Activated T-helper 17 cell treated with anti-CD3 and anti-CD28 coated beads, Interleukin-2, amount 50 U/mL, for 72 hours (primary cell): ENCODE results near the gene ABHD8. TPM values are rescaled to one million over a fixed set of nuclear protein-coding genes. Genes with fewer than 3 reads are reported as not detected.
"Not testable (repeated sequence)": the region's sequence is repeated elsewhere in the genome, so short reads cannot be mapped to it uniquely, and the experiment has no call there.

Source experiments
- ATAC-seq: fragments of 150-1000 bp; cut with Tn5 transposase; replicated peaks from 2 replicates; pipeline ENCODE4 v1.10.0; 2021; ENCODE audit warnings: mild to moderate bottlenecking, moderate library complexity
- H3K27ac Mint-ChIP-seq: one replicate; pipeline ENCODE4 v1.8.0; 2022; ENCODE audit warnings: mixed read lengths
- H3K27me3 Mint-ChIP-seq: one replicate; pipeline ENCODE4 v1.8.0; 2022; ENCODE audit warnings: mixed read lengths
- H3K36me3 Mint-ChIP-seq: one replicate; pipeline ENCODE4 v1.8.0; 2022; ENCODE audit warnings: low read depth, mild to moderate bottlenecking, mixed read lengths
- H3K4me1 Mint-ChIP-seq: one replicate; pipeline ENCODE4 v1.8.0; 2022; ENCODE audit warnings: mixed read lengths
- H3K4me3 Mint-ChIP-seq: one replicate; pipeline ENCODE4 v1.8.0; 2022; ENCODE audit warnings: mild to moderate bottlenecking, mixed read lengths
- H3K9me3 Mint-ChIP-seq: one replicate; pipeline ENCODE4 v1.8.0; 2022; ENCODE audit warnings: mixed read lengths
- total RNA-seq, 2 donors: library from RNA; stranded (reverse); gene quantifications; one replicate each; pipeline ENCODE4 v1.2.3, GENCODE V29; 2022

The ABHD8 gene
- total RNA-seq, 2 donors from 2014 or later: 8.0 to 8.5 TPM

DNA sequence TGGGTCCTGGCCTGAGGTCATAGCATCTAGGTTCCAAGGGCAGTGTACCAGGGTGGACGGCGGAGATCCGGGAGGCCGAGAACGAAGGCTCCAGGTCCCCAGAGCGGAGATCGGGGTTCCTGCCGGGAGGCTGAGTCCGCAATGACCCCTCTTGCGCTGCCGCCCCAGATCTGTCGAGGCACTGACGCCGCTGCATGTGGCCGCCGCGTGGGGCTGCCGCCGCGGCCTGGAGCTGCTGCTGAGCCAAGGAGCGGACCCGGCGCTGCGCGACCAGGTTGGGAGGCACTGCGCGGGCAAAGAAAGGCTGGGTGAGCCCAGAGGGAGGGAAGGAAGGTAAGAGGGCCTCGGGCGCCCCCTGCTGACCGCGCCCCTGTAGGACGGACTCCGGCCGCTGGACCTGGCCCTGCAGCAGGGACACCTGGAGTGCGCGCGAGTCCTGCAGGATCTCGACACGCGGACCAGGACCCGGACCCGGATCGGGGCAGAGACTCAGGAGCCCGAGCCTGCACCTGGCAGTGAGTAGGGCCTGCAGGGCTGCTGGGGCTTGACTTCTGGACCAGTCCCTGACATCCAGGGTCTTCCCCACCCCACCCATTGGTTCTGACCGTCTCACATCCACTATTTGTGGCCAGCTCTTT, 20.6 kb downstream of the ABHD8 start:
- Mint-ChIP-seq H3K9me3 (no peaks in the 10 kb centered on the region), H3K4me3 (peak overlapping the region; percentile 84), H3K4me1 (no peaks in the 10 kb centered on the region), H3K27me3 (no peaks in the 10 kb centered on the region), H3K27ac (no peak overlapping the region), H3K36me3 (peaks cover 11% of the 10 kb centered on the region)
- peak; percentile 94 for ATAC-seq

DNA sequence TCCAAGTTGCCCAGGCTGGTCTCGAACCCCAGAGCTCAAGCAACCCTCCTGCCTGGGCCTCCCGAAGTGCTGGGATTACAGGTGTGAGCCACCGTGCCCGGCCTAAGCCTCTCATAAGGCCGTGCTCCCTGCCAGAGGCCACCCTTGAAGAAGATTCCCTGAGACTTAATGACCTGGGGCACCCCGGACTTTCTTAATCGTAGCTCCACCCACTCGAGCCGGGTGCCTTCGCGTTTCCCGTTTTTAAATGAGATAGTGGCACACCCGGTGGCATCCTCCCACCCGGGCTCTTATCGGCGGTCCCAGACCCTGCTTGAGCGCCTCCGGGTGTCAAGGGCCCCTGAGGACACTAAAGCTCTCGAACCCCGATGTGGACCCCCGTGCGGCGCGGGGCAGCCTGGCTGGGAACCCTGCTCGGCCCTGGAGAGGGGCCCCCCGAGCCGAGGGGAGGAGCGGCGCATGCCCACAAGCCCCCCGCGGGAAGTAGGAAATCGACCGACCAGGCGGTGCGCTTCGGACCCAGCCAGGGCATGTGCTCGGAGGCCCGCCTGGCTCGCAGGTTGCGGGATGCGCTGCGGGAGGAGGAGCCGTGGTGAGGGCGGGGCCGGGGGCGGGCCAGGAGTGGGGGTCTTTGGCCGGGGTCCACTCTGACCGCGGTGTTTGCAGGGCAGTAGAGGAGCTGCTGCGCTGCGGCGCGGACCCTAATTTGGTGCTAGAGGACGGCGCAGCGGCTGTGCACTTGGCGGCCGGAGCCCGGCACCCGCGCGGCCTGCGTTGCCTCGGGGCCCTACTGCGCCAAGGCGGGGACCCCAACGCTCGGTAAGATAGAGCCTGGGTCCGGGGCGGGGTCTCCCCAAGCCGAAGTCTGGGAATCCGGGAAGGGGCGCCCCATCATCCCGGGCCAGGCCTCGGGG, 21.6 kb downstream of the ABHD8 start, which contains the start of gene ANKLE1:
TSS of gene ANKLE1 (plus strand) at position 511 of the 914 bp plus-strand sequence. CDS start at position 531, 20 bp downstream.
- H3K27me3 Mint-ChIP-seq: no peaks in the 10 kb centered on the region
- H3K9me3 Mint-ChIP-seq: no peaks in the 10 kb centered on the region
- no peaks in the 10 kb centered on the region for H3K4me1 Mint-ChIP-seq
- peak within 1 kb of the TSS; percentile 84 for H3K4me3 Mint-ChIP-seq
- no peak within 1 kb of the TSS for H3K27ac Mint-ChIP-seq
- peaks cover 20% of the 10 kb centered on the region for H3K36me3 Mint-ChIP-seq
- ATAC-seq: peak; percentile 35

DNA sequence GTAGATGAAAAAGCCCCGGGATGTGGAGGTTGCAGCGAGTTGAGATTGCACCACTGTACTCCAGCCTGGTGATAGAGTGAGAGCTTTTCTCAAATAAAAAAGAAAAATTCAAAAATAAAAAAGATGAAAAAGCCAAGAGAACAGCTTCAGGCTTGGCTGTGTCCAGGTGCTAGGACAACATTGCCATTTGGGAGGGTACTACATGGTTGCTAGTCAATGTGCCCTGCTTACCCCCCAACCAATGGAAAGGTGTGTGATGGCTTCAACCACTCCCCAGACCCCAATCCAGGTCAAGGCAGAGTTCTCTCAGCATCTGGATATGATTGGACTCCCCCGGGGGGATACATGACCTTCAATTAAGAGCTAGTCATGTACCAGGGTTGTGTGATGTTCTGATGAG, 23.8 kb downstream of the ABHD8 start:
- no peaks in the 10 kb centered on the region for H3K9me3 Mint-ChIP-seq
- H3K27me3 Mint-ChIP-seq: no peaks in the 10 kb centered on the region
- no peaks in the 10 kb centered on the region for H3K4me1 Mint-ChIP-seq
- H3K27ac Mint-ChIP-seq: no peak overlapping the region
- H3K36me3 Mint-ChIP-seq: peaks cover 43% of the 10 kb centered on the region
- H3K4me3 Mint-ChIP-seq: no peak overlapping the region
- no peak for ATAC-seq

DNA sequence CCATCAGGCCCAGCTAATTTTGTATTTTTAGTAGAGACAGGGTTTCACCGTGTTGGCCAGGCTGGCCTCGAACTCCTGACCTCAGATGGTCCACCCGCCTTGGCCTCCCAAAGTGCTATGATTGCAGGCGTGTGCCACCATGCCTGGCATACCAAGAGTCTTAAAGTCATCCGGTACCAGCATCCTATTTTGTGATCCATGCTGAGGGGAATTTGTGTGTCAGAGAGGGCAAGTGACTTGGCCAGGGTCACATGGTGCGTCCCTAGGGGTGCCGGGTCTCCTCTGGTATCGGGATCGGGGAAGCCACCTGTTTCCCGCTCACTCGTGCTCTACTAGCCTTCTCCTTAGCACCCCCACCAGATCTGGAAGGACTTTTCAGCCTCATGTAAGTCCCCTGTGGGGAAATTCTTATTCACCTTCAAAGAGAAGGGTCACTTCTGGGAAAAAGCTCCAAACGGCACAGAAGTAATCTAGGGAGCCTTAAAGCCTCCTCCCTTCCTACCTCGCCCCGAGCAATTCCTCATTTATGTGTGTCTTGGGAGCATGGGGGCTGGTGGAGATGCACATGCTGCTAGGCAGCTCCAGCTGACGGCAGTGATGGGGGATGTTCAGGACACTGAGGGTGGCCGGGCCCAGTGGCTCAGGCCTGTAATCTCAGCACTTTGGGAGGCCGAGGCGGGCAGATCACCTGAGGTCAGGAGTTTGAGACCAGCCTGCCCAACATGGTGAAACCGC, 27.6 kb downstream of the ABHD8 start:
- H3K27me3 Mint-ChIP-seq: no peaks in the 10 kb centered on the region
- H3K27ac Mint-ChIP-seq: no peak overlapping the region
- no peak overlapping the region for H3K4me3 Mint-ChIP-seq
- no peaks in the 10 kb centered on the region for H3K4me1 Mint-ChIP-seq
- ATAC-seq: no peak
- peaks cover 74% of the 10 kb centered on the region for H3K36me3 Mint-ChIP-seq
- H3K9me3 Mint-ChIP-seq: no peaks in the 10 kb centered on the region

DNA sequence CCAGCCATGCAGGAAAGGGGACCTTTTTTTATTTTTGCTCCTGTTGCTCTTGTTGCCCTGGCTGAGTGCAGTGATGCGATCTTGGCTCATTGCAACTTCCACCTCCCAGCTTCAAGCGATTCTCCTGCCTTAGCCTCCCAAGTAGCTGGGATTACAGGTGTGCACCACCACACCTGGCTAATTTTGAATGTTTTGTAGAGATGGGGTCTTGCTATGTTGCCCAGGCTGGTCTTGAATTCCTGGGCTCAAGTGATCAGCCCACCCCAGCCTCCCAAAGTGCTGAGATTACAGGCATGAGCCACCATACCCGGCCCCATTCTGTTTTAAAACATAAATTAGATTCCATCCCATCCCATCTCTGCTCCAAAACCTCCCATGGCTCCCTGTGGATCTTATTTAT, 28.3 kb downstream of the ABHD8 start:
- H3K27ac Mint-ChIP-seq: not testable (repeated sequence)

DNA sequence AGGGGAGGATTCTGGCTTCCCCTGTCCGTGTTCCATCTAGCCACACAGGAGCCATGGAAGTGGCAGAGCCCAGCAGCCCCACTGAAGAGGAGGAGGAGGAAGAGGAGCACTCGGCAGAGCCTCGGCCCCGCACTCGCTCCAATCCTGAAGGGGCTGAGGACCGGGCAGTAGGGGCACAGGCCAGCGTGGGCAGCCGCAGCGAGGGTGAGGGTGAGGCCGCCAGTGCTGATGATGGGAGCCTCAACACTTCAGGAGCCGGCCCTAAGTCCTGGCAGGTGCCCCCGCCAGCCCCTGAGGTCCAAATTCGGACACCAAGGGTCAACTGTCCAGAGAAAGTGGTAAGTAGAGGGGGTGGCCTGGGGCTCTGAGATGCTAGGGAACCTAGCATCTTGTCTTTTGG, 34.5 kb downstream of the ABHD8 start:
- H3K27ac Mint-ChIP-seq: no peak overlapping the region
- H3K9me3 Mint-ChIP-seq: no peaks in the 10 kb centered on the region
- H3K4me3 Mint-ChIP-seq: peak overlapping the region; percentile 90
- ATAC-seq: no peak
- no peaks in the 10 kb centered on the region for H3K27me3 Mint-ChIP-seq
- H3K36me3 Mint-ChIP-seq: peaks cover 55% of the 10 kb centered on the region
- no peaks in the 10 kb centered on the region for H3K4me1 Mint-ChIP-seq

More for the DNA sequence above, 28.3 kb downstream of the ABHD8 start:
- not testable (repeated sequence) for H3K27me3 Mint-ChIP-seq, H3K4me1 Mint-ChIP-seq, ATAC-seq, H3K4me3 Mint-ChIP-seq, H3K9me3 Mint-ChIP-seq
- H3K36me3 Mint-ChIP-seq: peaks cover 81% of the 10 kb centered on the region

DNA sequence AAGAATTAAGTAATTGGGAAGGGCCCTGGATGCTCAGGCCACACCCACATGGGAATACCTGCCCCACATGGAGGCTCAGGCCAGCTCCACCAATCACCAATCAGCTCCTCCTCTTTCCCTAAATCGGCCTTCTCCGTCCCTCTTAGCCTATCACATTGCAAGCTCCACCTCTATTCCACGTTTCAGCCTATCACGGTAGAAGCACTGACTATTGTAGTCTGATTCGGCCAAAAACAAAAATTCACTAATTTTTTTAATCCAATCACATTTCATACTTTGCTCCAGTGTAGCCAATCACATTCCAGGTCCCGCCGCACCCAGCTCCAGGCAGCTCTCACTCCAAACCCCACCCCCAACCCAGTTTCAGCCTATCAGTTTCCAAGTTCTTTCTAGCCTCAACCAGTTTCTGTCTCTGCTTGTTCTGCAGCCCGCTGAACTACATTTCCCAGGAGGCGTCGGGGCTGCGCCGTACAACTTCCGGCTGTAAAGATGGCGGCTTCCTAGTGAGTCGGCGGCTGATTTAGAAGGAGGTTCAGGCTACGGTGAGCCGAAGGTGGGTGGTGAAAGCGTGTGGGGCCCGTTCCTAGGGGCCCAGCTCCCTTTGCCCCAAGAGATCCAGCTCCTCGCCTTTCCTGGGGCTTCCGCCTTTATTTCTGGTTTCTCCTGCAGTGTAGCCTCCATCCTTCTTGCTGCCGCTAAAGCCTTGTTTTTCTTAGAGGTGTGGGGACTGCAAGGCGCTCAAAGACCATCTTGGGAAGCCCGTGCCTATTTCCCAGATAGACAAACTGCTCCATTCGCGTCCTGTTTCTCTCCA, 36.0 kb downstream of the ABHD8 start, which contains the start of gene BABAM1:
TSS of gene BABAM1 (plus strand) at position 469 of the 814 bp plus-strand sequence. CDS start 1,364 bp downstream, outside the sequence.
- H3K27me3 Mint-ChIP-seq: no peaks in the 10 kb centered on the region
- H3K9me3 Mint-ChIP-seq: no peaks in the 10 kb centered on the region
- peak within 1 kb of the TSS; percentile 90 for H3K4me3 Mint-ChIP-seq
- no peaks in the 10 kb centered on the region for H3K4me1 Mint-ChIP-seq
- peaks cover 44% of the 10 kb centered on the region for H3K36me3 Mint-ChIP-seq
- peak; percentile 96 for ATAC-seq
- H3K27ac Mint-ChIP-seq: peak within 1 kb of the TSS; percentile 72

DNA sequence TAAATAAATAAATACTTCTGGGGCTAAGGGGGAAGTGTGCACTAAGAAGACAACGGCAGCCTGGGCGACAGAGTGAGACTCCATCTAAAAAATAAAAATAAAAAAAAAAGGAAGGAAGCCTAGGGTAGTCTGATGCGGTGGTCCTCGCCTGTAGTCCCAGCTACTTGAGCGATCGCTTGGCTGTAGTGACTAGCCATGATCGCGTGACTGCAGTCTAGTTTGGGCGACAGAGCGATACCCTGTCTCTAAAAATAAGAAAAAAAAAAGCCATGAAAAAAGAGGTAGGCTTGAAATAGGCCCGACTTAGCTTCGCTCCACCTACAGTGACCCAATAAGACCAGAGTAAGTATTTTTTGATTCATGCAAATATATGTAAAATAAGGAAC, 36.6 kb downstream of the ABHD8 start:
- peak overlapping the region; percentile 90 for H3K4me3 Mint-ChIP-seq
- H3K36me3 Mint-ChIP-seq: peaks cover 39% of the 10 kb centered on the region
- peak overlapping the region; percentile 72 for H3K27ac Mint-ChIP-seq
- no peak for ATAC-seq
- H3K9me3 Mint-ChIP-seq: no peaks in the 10 kb centered on the region
- no peaks in the 10 kb centered on the region for H3K27me3 Mint-ChIP-seq
- no peaks in the 10 kb centered on the region for H3K4me1 Mint-ChIP-seq

DNA sequence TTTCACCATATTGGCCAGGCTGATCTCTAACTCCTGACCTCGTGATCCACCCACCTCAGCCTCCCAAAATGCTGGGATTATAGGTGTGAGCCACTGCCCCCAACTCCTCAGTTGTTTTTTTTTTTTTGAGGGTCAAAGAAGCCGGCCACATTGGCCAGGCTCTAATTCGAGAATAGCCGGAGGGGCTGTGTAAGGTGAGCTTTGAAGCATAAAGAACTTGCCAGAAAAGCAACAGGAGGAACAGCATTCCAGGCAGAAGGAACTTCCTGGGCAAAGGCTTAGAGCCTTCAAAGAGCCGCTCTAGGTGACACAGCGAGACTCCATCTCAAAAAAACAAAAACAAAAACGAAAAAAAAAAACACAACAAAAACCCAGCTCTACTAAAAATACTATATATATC, 37.2 kb downstream of the ABHD8 start:
- H3K4me1 Mint-ChIP-seq: peaks cover under 1% of the 10 kb centered on the region

DNA sequence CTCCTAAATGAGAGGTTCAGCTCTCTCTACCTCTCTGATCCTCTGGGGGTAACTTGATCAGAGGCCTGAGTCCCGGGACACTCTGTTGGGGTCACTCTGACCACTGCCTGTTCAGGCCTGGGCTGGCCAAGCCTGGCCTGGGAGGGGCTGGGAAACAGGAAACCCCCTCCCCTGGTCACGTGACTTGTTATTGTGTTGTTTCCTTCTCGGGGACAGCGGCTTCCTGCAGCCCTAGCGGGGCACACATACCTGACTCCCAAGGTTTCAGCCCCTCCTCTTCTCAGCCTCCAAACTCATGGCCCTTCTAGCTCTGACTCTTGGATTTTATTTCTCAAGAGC, 38.6 kb downstream of the ABHD8 start, which contains the start of gene USHBP1:
TSS of gene USHBP1 (minus strand) at position 105 of the 339 bp plus-strand sequence. CDS start 446 bp downstream, outside the sequence.
- Mint-ChIP-seq H3K27ac (no peak within 1 kb of the TSS), H3K9me3 (no peaks in the 10 kb centered on the region), H3K4me3 (no peak within 1 kb of the TSS), H3K36me3 (peaks cover 20% of the 10 kb centered on the region), H3K27me3 (no peaks in the 10 kb centered on the region), H3K4me1 (peaks cover 6% of the 10 kb centered on the region)
- ATAC-seq: no peak

More for the DNA sequence above, 37.2 kb downstream of the ABHD8 start:
- H3K27ac Mint-ChIP-seq: no peak overlapping the region
- no peak overlapping the region for H3K4me3 Mint-ChIP-seq
- H3K9me3 Mint-ChIP-seq: no peaks in the 10 kb centered on the region
- H3K27me3 Mint-ChIP-seq: no peaks in the 10 kb centered on the region
- ATAC-seq: no peak
- peaks cover 34% of the 10 kb centered on the region for H3K36me3 Mint-ChIP-seq

DNA sequence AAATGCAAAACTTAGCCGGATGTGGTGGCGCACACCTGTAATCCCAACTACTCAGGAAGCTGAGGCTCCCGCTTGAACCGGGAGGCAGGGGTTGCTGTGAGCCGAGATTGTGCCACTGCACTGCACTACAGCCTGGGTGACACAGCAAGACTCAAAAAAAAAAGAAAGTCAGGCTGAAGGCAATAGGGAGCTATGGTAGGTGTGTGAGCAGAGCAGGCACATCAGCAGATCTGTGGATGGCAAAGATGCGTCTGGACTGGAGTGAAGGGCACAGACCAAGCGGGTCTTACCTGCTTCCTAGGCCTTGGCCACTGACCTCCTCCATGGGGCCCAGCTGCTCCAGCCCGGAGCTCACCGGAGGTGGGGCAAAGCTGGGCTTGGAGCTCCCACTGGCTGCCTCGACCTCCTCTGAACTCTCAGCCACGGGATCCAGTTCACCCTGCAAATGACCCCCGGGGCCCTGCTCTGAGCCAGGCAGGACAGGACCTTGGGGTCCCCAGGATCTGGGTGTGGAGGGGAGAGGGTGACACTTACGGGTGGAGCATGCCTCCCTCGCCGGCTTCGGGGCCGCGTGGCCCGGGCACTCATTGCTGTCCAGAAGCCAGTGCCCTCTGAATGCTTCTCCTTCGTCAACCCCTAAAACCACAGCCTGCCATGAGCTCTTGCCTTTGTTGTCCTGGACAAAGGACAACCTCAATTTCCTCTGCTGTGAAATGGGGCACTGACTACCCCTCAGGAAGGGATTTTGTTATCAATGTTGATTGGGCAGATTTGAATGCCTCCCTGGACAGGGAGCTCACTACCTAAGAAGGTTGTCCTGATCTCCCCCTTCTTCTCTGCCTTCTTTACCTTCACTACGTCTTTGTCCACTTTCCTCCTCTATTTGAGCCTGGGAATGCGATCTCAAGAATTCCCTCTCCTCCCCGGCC, 39.2 kb downstream of the ABHD8 start:
- H3K27ac Mint-ChIP-seq: no peak overlapping the region

DNA sequence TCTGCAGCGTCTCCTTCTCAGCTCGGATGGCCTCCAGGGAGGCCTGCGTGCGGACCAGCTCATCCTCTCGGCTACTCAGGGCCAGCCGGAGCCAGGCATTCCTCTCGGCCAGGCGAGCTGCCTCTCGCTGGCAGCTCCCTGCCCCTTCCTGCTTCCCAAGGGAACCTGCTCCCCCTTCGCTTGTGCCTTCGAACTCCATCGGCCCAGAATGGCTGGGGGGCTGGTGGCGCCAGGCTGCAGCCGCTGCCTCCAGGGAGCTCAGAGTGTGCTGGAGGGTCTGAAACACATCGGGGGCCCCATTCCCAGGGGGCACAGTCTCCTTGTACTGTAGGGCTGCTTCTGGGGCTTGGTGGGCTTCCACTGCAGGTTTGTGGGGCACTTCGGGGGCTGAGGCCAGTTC, 40.7 kb downstream of the ABHD8 start:
- Mint-ChIP-seq H3K4me3 (no peak overlapping the region), H3K4me1 (peaks cover 6% of the 10 kb centered on the region), H3K27me3 (no peaks in the 10 kb centered on the region), H3K27ac (no peak overlapping the region), H3K36me3 (peaks cover 6% of the 10 kb centered on the region), H3K9me3 (no peaks in the 10 kb centered on the region)
- no peak for ATAC-seq

More for the DNA sequence above, 39.2 kb downstream of the ABHD8 start:
- H3K36me3 Mint-ChIP-seq: peaks cover 13% of the 10 kb centered on the region
- H3K9me3 Mint-ChIP-seq: no peaks in the 10 kb centered on the region
- H3K27me3 Mint-ChIP-seq: no peaks in the 10 kb centered on the region
- H3K4me1 Mint-ChIP-seq: peaks cover 6% of the 10 kb centered on the region
- no peak overlapping the region for H3K4me3 Mint-ChIP-seq
- no peak for ATAC-seq

DNA sequence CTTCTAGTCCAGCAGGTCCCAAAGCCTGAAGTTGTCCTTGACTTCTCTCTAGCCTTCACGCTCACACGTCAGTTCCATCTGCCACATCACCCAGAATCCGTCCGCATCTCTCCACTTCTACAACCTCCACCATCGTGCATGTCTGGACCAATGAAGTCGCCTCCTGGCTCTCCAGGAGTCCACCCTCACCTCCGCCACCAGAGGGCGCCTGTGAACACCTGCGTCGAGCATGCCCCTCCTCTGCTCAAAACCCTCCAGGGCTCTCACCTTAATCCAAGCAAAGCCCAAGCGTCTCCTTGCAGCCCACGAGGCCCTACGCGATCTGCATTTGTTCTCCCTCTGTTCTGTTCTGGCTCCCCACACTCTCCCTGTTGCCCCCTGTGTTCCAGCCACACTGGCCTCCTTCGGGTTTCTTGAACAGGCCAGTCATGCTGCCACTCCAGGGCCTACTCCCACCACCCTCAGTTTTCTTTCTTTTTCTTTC, 42.3 kb downstream of the ABHD8 start:
- Mint-ChIP-seq H3K4me3 (no peak overlapping the region), H3K4me1 (peaks cover 6% of the 10 kb centered on the region), H3K27ac (peak overlapping the region; percentile 0), H3K27me3 (no peaks in the 10 kb centered on the region), H3K9me3 (no peaks in the 10 kb centered on the region), H3K36me3 (no peaks in the 10 kb centered on the region)
- peak; percentile 100 for ATAC-seq
